Adrenal gland (tissue), 12 donors: ENCODE measurements around the gene INSYN1. TPM values are rescaled to one million over a fixed set of nuclear protein-coding genes. Genes with fewer than 3 reads are reported as not detected.

ENCODE experiments used
- DNase-seq, 7 donors: peaks; one replicate each; pipeline ENCODE4 v3.0.0-alpha.2; 2019 to 2020
- H3K27ac ChIP-seq, 5 donors: fragments of 200-600 bp; sonication (generic) in 4 of 5; 1 replicate in 3 of 5; 2 replicates in 2 of 5; pipeline versions ENCODE4 v1.5.1 to v1.8.0; 2016 to 2020; ENCODE audit warnings: mild to moderate bottlenecking in 1 of 5
- H3K27me3 ChIP-seq: fragments of 200-600 bp; 2 replicates; pipeline ENCODE4 v1.8.0; 2021
- H3K36me3 ChIP-seq, 2 donors: fragments of 200-600 bp; replicated peaks in 1 of 2; 1 replicate in 1 of 2; 2 replicates in 1 of 2; pipeline versions ENCODE4 v1.5.1 to v1.8.0; 2018 to 2022
- H3K4me1 ChIP-seq, 2 donors: fragments of 200-600 bp; replicated peaks in 1 of 2; 1 replicate in 1 of 2; 2 replicates in 1 of 2; pipeline versions ENCODE4 v1.5.1 to v1.8.0; 2018 to 2021
- H3K4me3 ChIP-seq, 4 donors: fragments of 200-600 bp; sonication (generic) in 3 of 4; one replicate each; pipeline ENCODE4 v1.5.1; 2016 to 2018
- H3K9me3 ChIP-seq, 3 donors: fragments of 200-600 bp; sonication (generic) in 1 of 3; replicated peaks in 1 of 3; 1 replicate in 2 of 3; 2 replicates in 1 of 3; pipeline versions ENCODE4 v1.5.1 to v1.8.0; 2016 to 2021
- CTCF ChIP-seq, 6 experiments: fragments of 450-650 bp in 4 of 6; fragments of 200-600 bp in 2 of 6; sonication (generic) in 1 of 6; IDR thresholded peaks; 1 replicate in 5 of 6; 2 replicates in 1 of 6; pipeline versions ENCODE4 v1.5.1 to v1.8.0; 2016 to 2021; ENCODE audit warnings: antibody characterized with exemption in 6 of 6, mild to moderate bottlenecking in 2 of 6, moderate library complexity in 1 of 6
- POLR2A ChIP-seq, 2 donors: fragments of 450-650 bp; IDR thresholded peaks; one replicate each; pipeline ENCODE4 v1.6.1; 2017; ENCODE audit warnings: antibody characterized with exemption in 2 of 2, mild to moderate bottlenecking in 2 of 2, moderate library complexity in 1 of 2
- WGBS, 4 donors: extraction: QIAGEN DNeasy Blood & Tissue Kit in 2 of 4; methylation state at CpG; one replicate each; pipeline versions ENCODE4 v1.1.5 to v1.1.7; 2013 to 2017; 5-methylcytosine and 5-hydroxymethylcytosine counted together
- intact Hi-C, 2 donors: fragments of 100-400 bp; cut with DNase I; formaldehyde crosslinking; loops; one replicate each; pipeline versions ENCODE4 v1.14.1 to v1.15.0; 2022 to 2023
- polyA plus RNA-seq, 3 donors: library from polyadenylated mRNA; stranded (reverse); fragments of 200-250 nt in 2 of 3; fragments of 350-450 nt in 1 of 3; fragmentation: Illumina TruSeq in 1 of 3; extraction: RNeasy Lipid Tissue Mini Kit (QIAGEN cat#74804) in 1 of 3; gene quantifications; one replicate each; pipeline ENCODE4 v1.2.3, GENCODE V29; 2013 to 2014
- total RNA-seq, 9 donors: library from RNA; depleted of rRNA in 4 of 9; stranded (reverse); fragments of >200 nt in 4 of 9; fragments of 120-200 nt in 1 of 9; fragmentation: NEBNext Ultra II Directional in 1 of 9; extraction: Animal tissue kit (Norgen Biotek cat#: 25700) in 1 of 9; gene quantifications; one replicate each; pipeline versions ENCODE4 v1.1.0 to v1.2.4, GENCODE V29; 2013 to 2023
- donor health status: healthy with polysubstance abuse.
- donor health status: Bipolar disorder and iron deficiency.
- donor health status: DM: yes; HTN: yes; CAD: no.
- donor health status: DM: no; HTN: no; CAD: no.
- donor health status: DM: no; HTN: no; CAD: no.
- donor health status: DM: yes; HTN: yes; CAD: no.

Gene INSYN1
- total and polyA plus RNA-seq, 12 donors, result 0.68 to 19.5 (median 3.7) TPM

- Histone ChIP-seq H3K9me3 (no peaks in the 10 kb centered on the region), H3K4me3 (no peak overlapping the region), H3K4me1 (no peaks in the 10 kb centered on the region), H3K27me3 (no peaks in the 10 kb centered on the region), H3K36me3 (no peaks in the 10 kb centered on the region), H3K27ac (no peak overlapping the region)
- DNase-seq, result no peak
- 67 to 85% (median 77%) methylated on average over 1 of the region's 1 CpG for WGBS, 4 donors
- TF ChIP-seq CTCF (IDR thresholded peaks at IDR 0.05), result no peak
- no peak for TF ChIP-seq POLR2A (IDR thresholded peaks at IDR 0.05)
- intact Hi-C loops, result no loop called here
Measured at GRCh38 chr15:73744293-73744692, 8.9 kb downstream of the INSYN1 start.

GRCh38 chr15:73741321-73741836 is 11.8 kb downstream of the INSYN1 start:
- 42 to 54% (median 45%) methylated on average over 3 of the region's 3 CpGs for WGBS, 4 donors
- Histone ChIP-seq H3K27ac (no peak overlapping the region), H3K27me3 (no peaks in the 10 kb centered on the region), H3K9me3 (no peaks in the 10 kb centered on the region), H3K4me1 (no peaks in the 10 kb centered on the region), H3K4me3 (no peak overlapping the region), H3K36me3 (no peaks in the 10 kb centered on the region)
- no peak for TF ChIP-seq POLR2A (IDR thresholded peaks at IDR 0.05)
- no peak for TF ChIP-seq CTCF (IDR thresholded peaks at IDR 0.05)
- intact Hi-C loops, result no loop called here
- DNase-seq, result no peak

DNA sequence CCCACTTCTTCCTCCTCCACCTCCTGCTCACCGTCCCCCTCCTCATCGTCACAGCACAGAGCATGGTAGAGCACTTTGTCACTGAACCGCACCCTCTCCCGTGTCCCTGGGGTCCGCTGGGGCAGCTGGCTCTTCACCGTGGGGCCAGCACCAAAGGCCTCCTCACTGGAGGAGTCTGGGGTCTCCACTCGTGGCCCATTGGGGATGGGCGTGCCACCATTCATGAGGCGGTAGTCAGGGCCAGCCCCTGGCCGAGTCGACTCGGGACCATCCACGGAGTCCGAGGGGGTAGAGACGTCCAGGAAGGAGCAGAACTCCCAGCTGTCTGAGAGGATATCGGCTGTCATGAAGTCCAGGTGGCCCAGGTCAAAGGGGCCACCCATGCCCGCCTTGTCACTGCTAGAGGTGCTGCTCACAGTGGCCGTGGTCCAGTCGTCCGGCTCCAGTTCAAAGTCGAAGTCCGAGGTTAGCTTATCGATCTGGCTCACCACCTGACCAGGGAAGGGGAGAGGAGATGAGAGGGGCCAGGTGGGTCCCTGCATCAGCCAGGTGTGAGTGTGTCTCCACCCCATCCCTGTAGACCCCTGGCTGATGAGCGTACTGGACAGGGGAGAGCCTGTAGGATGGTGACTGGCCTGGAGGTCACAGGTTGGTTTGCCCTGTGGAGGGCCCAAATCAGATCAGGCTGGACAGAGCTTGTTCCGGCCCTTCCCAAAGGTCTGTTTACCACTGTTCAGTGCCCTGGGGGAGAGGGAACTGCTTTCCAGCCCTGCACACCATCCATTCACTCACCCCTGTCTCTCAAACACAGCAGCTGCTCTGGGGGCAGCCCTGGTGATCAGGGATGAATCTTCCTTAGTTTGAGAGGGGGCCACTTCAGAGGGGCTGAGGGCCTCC is 12.8 kb downstream of the INSYN1 start:
- H3K36me3 ChIP-seq, result no peaks in the 10 kb centered on the region
- TF ChIP-seq CTCF (IDR thresholded peaks at IDR 0.05) (no peak), POLR2A (IDR thresholded peaks at IDR 0.05) (no peak)
- H3K4me1 ChIP-seq, result no peaks in the 10 kb centered on the region
- H3K27ac ChIP-seq, result no peak overlapping the region
- intact Hi-C loops, result no loop called here
- no peaks in the 10 kb centered on the region for H3K9me3 ChIP-seq
- H3K27me3 ChIP-seq, result no peaks in the 10 kb centered on the region
- 92 to 95% (median 94%) methylated on average over 9 to 25 of the region's 25 CpGs for WGBS, 4 donors
- no peak overlapping the region for H3K4me3 ChIP-seq
- DNase-seq, result no peak

DNA sequence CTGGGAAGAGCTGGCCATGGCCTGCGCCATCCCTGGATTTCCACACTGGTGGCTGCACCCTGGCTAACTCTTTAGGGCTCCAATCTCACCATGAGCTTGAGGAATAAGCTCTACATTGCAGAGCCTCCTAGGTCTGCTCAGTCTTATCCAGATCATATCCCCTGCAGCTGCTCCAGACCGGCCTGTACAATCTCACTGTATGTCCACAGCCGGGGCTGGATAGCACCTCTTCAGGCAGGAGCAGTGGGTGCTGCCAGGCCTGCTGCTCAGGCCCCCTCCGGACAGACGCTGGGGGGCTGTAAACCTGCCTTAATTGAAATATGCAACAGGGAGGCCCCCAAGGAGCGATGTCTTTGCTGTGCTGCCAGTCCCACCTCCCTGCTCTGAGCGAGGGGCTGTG is 15.6 kb downstream of the INSYN1 start:
- TF ChIP-seq POLR2A (IDR thresholded peaks at IDR 0.05), result no peak
- TF ChIP-seq CTCF (IDR thresholded peaks at IDR 0.05), result no peak
- no peak for DNase-seq
- Histone ChIP-seq H3K36me3 (no peaks in the 10 kb centered on the region), H3K27ac (no peak overlapping the region), H3K4me3 (no peak overlapping the region), H3K4me1 (no peaks in the 10 kb centered on the region), H3K9me3 (no peaks in the 10 kb centered on the region), H3K27me3 (no peaks in the 10 kb centered on the region)
- 64 to 81% (median 68%) methylated on average over 5 to 7 of the region's 7 CpGs for WGBS, 4 donors
- intact Hi-C loops, result no loop called here
